Esophagus squamous epithelium (tissue), 4 donors: ENCODE measurements around the gene ADK.

Source experiments
- CTCF ChIP-seq, 6 experiments: fragments of 450-650 bp in 4 of 6; fragments of 200-600 bp in 2 of 6; sonication (generic) in 2 of 6; IDR thresholded peaks; one replicate each; pipeline ENCODE4 v1.5.1; 2016 to 2019; ENCODE audit warnings: antibody characterized with exemption in 6 of 6, mild to moderate bottlenecking in 4 of 6, moderate library complexity in 4 of 6
- POLR2A ChIP-seq, 4 donors: fragments of 450-650 bp; IDR thresholded peaks; one replicate each; pipeline ENCODE4 v1.6.1; 2017; ENCODE audit warnings: antibody characterized with exemption in 4 of 4, mild to moderate bottlenecking in 4 of 4, moderate library complexity in 3 of 4

GRCh38 chr10:74333174-74333573 lies 182.2 kb downstream of the ADK start:
- no peak for TF ChIP-seq CTCF (IDR thresholded peaks at IDR 0.05)
- no peak for TF ChIP-seq POLR2A (IDR thresholded peaks at IDR 0.05)
